ENCODE data around the gene CXCR4.
"Not testable (repeated sequence)": the region's sequence is repeated elsewhere in the genome, so short reads cannot be mapped to it uniquely, and the experiment has no call there.

CXCR4 gene

DNA sequence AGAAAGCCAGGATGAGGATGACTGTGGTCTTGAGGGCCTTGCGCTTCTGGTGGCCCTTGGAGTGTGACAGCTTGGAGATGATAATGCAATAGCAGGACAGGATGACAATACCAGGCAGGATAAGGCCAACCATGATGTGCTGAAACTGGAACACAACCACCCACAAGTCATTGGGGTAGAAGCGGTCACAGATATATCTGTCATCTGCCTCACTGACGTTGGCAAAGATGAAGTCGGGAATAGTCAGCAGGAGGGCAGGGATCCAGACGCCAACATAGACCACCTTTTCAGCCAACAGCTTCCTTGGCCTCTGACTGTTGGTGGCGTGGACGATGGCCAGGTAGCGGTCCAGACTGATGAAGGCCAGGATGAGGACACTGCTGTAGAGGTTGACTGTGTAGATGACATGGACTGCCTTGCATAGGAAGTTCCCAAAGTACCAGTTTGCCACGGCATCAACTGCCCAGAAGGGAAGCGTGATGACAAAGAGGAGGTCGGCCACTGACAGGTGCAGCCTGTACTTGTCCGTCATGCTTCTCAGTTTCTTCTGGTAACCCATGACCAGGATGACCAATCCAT is 2.7 kb downstream of the CXCR4 start:
- no peak for DNase-seq (ENCODE audit: low spot score)

DNA sequence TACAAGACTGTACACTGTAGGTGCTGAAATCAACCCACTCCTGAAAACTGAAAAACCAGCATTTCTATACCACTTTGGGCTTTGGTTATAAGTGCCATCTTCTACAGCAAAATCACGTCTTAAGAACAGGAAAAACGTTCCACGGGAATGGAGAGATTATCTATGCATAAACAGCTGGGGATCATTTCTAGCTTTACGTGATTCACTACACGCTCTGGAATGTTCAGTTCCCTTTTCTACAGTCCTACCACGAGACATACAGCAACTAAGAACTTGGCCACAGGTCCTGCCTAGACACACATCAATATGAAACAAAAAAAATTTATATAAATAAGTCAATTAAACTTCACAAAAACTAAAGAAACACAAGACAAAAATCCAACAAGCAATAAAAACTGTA is 3.6 kb downstream of the CXCR4 start:
- no peak for DNase-seq (ENCODE audit: low spot score)

DNA sequence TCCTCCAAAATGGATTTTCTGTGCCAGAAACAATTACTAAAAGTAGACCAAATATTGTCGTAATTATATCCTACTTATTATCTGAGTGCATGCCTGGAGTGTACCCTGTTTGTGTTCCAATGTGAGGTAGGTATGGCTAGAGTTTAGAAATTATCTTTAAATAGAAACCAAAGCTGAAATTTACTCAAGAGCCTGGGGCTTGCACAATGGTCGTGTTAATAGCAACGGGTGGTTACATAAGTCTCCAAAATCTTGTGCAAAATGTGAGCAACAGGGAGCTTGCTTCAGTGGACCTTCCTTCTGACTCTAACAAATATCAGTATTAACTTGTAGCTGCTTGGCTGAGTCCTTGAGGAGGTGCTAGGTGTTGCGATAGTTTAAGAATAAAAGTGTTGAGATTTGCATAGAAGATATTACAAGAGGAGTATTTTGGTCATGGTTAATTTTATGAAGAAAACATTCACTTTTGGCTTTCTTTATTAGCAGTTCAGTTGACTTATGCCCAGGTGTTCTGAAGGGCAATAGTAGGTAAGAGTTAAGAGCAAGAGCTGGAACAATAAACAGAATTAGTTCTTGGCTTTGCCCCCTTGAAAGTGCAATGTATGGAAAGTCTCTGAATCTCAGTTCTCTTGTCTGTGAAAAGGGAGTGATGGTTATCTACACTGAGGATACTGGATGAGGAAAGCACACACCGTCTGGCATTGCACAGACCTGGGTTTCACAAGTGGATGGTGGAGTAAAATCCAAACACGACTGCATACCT is 4.6 kb downstream of the CXCR4 start:
- DNase-seq (ENCODE audit: low spot score), result no peak

DNA sequence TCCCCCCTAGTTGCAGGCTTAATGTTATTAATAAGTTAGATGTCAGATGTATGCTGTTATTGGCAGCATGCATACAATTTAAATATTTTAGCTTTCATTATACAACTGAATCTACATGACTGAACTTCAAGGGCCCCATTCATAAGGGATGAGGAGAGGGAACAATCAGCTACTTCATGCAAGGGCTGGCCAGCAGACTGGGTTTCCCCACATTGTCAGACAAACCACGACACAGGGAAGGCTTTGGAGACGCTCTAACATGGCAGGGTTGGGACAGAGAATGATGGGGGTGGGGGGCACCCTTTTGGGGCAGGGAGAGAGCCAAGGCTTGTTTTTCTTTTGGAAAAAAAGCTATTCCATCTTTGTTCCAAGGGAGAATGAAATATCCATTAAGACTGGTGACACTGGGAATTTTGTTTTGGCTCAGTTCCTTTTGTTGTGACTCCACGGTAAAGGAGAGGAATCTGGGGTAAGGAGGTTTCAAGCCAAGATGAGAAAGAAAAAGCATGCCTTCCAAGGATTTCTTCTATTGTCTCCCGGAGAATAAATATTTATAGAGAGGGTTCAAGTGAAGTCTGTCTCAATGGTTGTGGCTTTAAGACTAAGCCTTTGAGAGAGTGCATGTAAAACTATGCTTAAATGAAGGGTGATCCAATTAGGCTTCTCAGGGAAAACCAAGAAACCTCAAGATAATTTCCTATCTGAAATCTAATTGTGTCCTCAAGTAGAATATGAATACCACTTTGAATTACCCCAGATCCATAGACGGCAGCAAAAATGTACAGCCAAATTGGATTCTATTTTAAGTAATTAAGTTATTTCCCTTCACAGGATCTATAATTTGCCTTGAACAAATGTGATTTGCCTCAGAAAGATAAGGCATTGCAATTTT is 5.4 kb downstream of the CXCR4 start:
- no peak for DNase-seq (ENCODE audit: low spot score)

DNA sequence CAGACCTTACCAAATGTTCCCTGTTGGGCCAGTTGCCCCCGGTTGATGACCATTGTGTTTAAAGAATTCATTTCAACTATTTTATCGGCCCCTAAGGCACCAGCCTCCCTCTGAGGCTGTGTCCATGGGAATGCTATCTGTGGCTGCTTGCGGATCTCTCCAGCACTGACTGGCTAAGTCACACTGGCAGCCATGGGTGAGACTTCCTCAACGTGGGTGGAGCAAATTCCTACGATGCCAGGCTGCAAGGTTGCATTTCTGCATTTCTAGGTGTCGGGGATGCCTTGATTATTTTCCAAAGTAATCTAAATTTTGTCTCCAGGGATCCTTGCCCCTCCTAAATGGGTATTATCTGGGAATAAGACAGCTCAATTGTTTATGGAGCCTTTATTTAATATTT is 6.2 kb downstream of the CXCR4 start:
- no peak for DNase-seq (ENCODE audit: low spot score)

DNA sequence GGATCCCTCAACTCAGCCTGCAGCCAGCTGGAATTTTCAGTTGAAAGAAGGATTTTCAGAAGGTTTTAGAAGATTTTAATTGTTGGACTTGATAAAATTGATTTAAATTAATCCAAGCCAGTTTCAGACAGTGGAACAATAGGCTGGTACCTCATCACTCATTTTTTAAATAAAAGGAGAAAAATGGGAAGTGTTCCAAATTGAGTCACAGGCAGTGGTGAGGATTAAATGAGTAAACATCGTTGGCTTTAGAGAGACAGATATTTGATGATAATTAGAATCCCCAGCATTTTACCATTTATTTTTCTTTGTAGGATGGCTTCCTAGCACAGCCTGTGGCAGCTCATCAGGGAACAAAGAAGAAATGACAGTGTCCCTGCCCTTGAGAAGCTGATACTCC is 7.4 kb downstream of the CXCR4 start:
- DNase-seq (ENCODE audit: low spot score), result no peak

DNA sequence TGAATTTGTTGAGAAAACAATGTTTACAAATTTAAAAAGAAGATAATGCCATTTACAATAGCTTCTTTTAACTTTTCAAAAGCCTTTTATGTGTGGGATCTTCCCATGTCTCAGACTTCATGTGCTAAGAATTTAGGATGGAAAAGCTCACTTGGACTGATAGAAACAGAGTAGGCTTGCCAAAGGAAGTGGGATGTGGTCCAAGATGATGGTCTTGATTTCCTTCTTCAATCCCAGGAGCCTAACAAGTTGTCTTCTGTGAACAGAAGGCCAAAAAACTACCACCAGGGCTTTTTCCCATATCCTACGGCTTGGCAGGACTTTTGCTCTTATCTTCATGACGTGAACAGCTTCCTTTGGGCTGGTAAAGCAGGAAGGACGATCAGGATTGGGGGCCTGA is 9.5 kb downstream of the CXCR4 start:
- no peak for DNase-seq (ENCODE audit: low spot score)

DNA sequence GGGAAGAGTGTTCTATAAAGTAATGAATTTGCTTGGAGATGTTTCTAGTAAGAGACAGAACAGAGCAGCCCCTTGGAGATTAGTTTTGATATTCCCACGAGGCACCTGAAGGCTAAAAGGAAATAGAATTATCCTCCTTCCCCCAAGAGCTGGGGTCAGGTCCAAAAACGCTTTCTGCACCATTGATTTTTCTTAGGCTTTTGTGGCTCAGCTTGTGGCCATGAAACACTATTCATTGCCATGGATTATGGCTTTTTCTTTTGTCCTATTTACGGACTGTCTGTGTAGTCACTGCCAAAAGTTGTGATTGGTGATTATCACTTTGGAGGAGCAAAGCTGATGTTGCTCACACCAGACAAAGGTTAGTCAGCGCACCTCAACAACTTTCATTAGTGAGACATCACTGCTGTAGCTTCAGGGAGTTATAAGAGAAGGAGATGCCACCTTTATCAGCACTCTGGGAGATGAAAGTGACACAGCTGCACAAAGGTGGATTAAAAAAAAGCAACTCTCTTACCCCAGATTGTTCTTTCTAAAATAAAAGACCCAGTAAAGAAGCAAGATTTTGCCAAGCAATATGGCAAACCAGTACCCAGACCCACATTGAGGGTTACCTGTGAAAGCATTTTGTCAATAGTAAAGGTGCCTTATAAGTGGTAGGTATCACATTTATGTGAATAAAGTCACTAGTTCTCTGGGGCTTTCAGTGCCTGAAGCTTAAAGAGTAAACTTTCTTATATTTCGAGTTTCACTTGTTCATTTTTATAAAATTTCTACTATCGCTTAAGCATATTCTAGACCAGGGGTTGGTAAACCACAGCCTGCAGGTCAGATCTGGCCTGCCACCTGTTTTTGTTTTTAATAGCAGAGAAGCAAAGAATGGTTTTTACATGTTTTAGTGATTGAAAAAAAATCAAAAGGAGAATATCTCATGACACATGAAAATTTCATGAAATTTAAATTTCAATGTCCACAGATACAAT is 10.6 kb downstream of the CXCR4 start:
- no peak for DNase-seq (ENCODE audit: low spot score)

DNA sequence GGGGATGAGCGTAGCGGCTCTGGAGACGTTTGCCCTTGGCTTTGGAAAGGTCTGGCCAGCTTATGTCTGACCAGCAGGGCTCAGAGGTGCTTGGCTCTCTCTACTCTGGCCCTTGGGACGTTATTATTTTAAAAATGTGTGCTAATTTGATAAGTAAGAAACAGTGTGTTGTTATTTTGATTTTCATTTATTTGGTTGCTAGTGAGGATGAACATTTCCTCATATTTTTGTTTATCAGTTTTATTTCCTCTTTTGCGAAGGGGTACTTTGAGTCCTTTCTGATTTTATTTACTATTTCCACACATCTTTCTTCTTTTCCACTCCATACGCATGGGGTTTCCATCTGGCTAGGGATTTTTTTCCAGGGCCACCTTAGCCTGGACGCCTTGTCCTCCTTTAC is 11.4 kb downstream of the CXCR4 start:
- no peak for DNase-seq (ENCODE audit: low spot score)

DNA sequence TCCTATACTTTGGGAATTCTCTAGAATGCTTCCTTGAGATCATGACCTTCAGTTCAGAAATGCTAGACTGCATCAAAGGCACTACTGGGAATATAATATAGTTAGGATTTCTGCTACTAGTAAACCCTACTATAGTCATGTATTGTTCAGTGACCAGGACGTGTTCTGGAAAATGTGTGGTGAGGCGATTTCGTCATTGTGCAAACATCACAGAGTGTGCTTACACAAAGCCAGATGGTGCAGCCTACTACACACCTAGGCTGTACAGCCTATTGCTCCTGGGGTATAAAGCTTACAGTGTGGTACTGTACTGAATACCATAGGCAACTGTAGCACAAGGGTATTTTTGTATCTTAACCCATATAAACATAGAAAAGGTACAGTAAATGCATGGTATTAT is 13.0 kb downstream of the CXCR4 start:
- no peak for DNase-seq (ENCODE audit: low spot score)

DNA sequence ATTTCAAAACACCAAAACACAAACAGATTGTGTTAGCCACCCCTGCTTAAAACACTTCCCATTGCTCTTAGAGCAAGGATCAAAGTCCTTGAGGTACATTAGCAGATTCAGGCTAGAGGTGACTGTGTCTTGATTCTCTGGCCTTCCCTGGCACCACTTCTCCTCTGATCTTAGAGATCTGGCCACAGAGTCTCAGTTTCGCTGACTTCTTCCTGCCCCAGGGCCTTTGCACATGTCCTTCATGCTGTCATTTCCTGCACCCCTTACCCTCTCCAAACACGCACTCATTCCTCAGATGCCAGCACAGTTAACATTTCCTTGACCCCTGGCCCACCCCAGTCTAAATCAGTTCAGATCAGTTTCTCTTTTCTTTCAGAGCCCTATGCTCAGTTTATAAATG is 16.9 kb downstream of the CXCR4 start:
- no peak for DNase-seq (ENCODE audit: low spot score)

DNA sequence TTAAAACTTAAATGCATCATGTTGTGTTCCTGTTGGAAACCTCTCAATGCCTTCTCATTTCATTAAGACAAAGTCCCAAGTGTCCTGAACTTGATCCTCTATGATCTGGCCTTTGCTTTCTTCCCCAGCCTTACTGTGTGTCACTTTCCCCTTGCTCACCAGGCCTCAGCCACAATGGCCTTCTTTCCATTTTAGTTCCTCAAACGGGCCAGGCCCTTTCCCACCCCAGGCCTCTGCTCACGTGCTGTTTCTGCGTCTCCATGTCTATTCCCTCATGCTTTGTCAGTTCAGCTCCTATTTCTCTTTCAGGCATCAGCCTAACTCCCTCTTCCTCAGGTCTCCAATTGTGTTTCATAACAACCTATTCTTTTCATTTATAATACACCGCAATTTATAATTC is 19.5 kb downstream of the CXCR4 start:
- DNase-seq (ENCODE audit: low spot score), result no peak

DNA sequence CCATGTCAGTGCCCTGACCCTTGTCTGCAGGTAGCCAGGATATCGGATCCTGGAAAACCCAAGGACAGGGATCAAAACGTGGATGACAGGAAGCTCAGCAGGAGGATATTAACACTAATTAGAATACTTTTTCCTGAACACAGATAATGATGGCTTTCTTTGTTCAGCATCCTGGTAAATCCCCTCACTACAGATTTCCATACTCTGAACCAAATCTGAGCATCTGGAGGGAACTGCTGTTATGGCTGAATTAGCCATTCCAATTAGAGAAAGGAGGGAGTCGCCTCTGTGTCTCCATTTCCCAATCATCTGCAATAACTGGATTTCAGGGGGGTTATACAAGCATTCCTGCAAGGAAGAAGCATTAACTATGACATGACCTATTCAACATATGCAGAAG is 24.4 kb downstream of the CXCR4 start:
- DNase-seq (ENCODE audit: low spot score), result no peak

DNA sequence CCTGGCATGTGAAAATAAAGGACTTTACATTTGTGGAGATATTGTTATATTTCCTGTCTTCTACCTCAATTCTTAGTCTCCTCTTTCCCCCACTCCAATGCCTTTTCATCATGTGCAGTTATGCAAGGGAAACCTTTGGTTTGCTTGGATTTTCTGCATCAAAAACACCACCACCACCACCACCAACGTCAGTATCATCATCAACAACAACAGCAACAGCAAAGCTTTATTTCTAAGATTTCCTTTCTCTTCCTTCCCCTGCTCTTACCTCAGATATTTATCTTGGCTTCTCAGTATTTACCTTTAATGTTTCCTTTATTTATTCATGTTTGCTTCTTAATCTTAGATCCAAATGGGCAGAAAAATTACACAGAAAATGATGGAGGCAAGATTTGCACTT is 26.1 kb downstream of the CXCR4 start:
- DNase-seq (ENCODE audit: low spot score), result no peak

DNA sequence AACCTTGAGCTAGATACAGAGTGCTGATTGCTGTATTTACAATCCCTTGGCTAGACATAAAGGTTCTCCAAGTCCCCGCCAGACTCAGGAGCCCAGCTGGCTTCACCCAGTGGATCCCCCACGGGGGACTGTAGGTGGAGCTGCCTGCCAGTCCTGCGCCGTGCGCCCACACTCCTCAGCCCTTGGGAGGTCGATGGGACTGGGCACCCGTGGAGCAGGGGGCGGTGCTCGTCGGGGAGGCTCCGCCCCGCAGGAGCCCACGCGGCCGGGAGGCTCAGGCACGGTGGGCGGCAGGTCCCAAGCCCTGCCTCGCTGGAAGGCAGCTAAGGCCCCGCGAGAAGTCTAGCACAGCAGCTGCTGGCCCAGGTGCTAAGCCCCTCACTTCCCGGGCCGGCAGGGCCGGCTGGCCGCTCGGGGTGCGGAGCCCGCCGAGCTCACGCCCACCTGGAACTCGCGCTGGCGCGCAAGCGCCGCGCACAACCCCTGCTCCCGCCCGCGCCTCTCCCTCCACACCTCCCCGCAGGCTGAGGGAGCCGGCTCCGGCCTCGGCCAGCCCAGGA is 30.0 kb downstream of the CXCR4 start:
- DNase-seq (ENCODE audit: low spot score), result not testable (repeated sequence)

DNA sequence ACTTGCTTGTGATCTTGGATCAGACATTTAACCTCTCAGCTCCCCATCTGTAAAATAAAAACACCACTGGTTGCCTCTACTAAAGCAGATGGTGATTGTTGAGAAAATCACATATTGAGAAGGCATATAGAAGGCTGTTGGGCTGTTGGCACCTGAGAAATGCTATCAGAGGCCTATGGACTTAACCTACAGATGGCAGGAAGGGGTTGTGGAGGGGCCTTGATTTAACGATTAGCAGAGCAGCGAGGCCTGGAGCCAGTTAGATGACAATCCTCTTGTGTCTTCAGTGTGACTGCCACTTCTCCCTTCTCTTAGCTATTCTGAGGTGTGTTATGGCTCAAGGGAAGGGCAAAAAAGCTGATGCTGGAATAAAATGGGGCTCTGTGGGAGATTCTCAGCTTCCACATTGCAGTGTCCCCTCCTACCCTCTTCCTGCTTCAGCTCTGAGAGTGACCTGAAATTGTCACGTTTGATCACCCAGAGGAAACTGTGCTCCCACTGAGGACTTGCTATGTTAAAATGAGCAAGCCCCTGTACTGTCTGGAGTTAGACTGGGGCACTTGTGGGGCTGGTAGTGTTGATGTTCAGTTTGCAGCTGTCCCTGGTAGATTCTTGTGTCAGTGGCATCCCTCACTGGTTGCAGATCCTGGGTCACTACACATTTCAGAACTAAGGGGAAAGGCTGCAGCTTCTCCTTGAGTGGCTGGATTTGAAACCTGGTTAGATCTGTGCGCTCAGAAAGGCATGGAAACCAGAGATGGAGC is 31.5 kb downstream of the CXCR4 start:
- DNase-seq (ENCODE audit: low spot score), result no peak

DNA sequence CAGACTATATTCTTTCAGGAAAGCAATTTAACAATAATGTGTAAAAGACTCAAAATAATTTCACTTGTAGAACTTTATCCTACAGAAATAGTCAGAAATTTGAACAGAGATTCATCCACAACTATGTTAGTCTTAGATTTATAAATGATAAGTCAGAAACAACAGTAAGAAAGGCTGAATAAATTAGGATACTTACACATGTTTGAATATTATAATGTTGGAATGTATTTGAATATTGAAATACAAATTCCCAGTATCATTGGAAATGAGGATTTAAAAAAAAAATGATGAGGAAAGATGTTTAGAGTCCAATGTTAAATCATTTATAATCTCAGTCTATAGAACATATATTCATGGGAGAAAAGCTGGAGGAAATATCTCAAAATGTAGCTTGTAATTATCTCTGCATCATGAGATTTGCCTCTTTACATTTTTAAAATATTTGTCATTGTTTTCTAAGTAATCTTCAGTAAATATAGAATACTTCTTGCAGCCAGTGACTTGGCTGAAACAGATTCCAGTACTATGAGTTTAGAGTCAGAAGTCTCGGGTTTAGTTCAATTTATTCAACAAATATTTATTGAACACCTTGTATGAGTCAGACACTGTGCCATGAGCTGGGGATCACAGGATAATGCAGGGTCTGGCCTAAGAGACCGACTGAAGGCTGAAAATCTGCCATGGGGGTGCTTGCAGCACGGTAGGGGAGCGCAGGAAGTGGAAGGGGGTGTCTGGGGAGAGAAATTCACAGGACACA is 32.3 kb downstream of the CXCR4 start:
- DNase-seq (ENCODE audit: low spot score), result no peak

DNA sequence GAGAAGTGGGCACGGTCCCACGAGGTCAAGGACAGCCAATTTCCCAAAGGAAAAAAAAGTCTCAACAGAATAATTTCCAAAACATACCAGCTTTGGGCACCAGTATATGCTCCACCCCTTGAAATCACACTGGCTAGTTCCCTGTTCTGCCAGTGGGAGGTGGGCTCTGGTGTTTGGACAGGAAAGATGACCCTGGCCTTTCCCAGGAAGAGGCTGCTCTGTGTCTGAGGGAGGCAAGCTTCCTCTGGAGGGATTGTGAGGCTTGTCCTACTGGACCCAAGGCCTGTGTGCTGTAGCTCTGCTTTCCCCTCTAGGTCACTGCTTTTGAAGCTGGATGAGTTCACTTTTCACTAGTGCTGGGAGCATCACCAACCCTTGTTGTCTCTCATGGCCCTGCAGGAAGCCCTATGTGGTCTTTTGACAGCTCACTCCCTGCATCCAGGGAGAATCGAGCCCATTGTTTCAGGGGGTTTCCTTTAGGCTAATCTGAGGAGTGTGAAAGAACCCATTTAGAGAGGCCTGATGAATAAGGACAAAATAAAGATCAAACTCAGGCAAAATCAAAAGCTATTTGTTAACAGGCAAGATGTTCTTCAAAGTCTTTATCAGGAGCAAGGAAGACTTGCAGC is 36.3 kb downstream of the CXCR4 start:
- no peak for DNase-seq (ENCODE audit: low spot score)

DNA sequence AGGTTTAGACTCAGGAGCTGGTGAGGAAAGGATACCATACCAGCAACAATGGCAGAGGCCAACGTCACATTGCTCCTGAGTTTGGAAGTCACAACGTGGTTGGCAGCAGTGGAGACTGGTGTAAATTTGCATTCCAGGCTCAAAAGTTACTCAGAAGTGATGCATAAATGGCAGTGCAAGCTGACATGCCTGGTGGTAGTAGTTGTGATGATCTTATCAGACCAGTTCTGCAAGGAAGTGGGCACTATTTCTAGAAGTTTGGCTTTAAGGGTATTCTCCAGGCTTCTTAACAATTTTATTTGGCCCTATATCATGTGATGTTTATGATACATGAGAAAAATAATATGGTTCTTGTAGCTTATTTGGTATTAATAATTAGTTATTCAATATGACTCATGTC is 37.8 kb downstream of the CXCR4 start:
- DNase-seq (ENCODE audit: low spot score), result no peak

DNA sequence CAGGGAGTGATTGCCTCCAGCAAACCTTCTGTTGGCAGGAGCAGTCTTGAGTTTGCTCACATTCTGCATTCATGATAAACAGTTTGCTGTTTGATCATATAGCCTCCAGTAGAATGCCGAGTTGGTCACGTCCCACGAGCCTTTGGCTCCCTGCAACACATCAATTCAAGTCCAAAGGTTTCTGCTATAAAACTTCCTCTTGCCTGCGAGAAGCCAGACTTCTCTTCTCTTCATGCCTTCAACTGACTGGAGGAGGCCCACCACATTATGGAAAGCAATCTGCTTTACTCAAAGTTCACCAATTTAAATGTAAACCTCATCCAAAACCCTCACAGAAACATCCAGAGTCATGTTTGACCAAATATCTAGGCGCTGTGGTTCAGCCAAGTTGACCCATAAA is 40.8 kb downstream of the CXCR4 start:
- no peak for DNase-seq (ENCODE audit: low spot score)
